ENCODE results near the gene CACNA2D1. TPM values are rescaled to one million over a fixed set of nuclear protein-coding genes. Genes with fewer than 3 reads are reported as not detected.
A peak's percentile ranks its signal among the peaks of the same experiment; 100 is the strongest.

CACNA2D1 gene
- total RNA-seq, 1 experiment from 2014 or later: 9.8 TPM

- TF ChIP-seq TCF7L2 (IDR thresholded peaks at IDR 0.05; ENCODE audit: low read depth, low read length): no peak
- TF ChIP-seq REST (IDR thresholded peaks at IDR 0.05; ENCODE audit: insufficient read depth in 1 of 2, low read depth in 2 of 2, low read length in 1 of 2): no peak
- peak overlapping the region; percentile 60 to 79 for H3K4me3 ChIP-seq (ENCODE audit: low read depth in 2 of 2, low read length in 2 of 2)
- DNase-seq (ENCODE audit: low read depth, low spot score) (peak; percentile 4), ATAC-seq (no peak)
- no peaks in the 10 kb centered on the region for H3K9me3 ChIP-seq (ENCODE audit: control insufficient read depth, insufficient read depth, low read depth, low read length)
- in situ Hi-C loops (cut with HindIII; ENCODE audit: low pct_unique_long_range_greater_than_20kb, low sequenced_read_pairs): no loop called here
- intact Hi-C loops (cut with micrococcal nuclease; ENCODE audit: unreplicated experiment): loop anchor here (10.0 kb wide), 1 partner anchor 133 kb away; no protein-coding TSS in a partner anchor
- no peaks in the 10 kb centered on the region for H3K36me3 ChIP-seq (ENCODE audit: control insufficient read depth, insufficient read depth, low read length)
- H3K27me3 ChIP-seq (ENCODE audit: control insufficient read depth, insufficient read depth, low read length): peaks cover 28% of the 10 kb centered on the region
- no peaks in the 10 kb centered on the region for H3K4me1 ChIP-seq (ENCODE audit: control insufficient read depth, insufficient read depth, low read length)
- CTCF ChIA-PET: no interaction called here
- POLR2A ChIA-PET: no interaction called here
- BruUV-seq (replicated peaks): TSS peak; percentile 58
- H3K27ac ChIP-seq (ENCODE audit: low read length): no peak overlapping the region
These were observed 1.7 kb downstream of the CACNA2D1 start for GRCh38 chr7:82441669-82442478.

GRCh38 chr7:82438521-82438920 is 5.1 kb downstream of the CACNA2D1 start:
- ChIA-PET CTCF (no interaction called here), POLR2A (no interaction called here)
- Histone ChIP-seq H3K27me3 (ENCODE audit: control insufficient read depth, insufficient read depth, low read length) (peaks cover 22% of the 10 kb centered on the region), H3K36me3 (ENCODE audit: control insufficient read depth, insufficient read depth, low read length) (no peaks in the 10 kb centered on the region), H3K4me1 (ENCODE audit: control insufficient read depth, insufficient read depth, low read length) (no peaks in the 10 kb centered on the region), H3K4me3 (ENCODE audit: low read depth in 2 of 2, low read length in 2 of 2) (no peak overlapping the region), H3K27ac (ENCODE audit: low read length) (no peak overlapping the region), H3K9me3 (ENCODE audit: control insufficient read depth, insufficient read depth, low read depth, low read length) (no peaks in the 10 kb centered on the region)
- no peak for TF ChIP-seq POLR2AphosphoS5 (IDR thresholded peaks at IDR 0.05; ENCODE audit: low read depth, low read length)
- TF ChIP-seq SIN3A (IDR thresholded peaks at IDR 0.05; ENCODE audit: borderline replicate concordance, insufficient read depth, low read depth, low read length): no peak
- no peak for TF ChIP-seq CTCF (IDR thresholded peaks at IDR 0.05)
- TF ChIP-seq REST (IDR thresholded peaks at IDR 0.05; ENCODE audit: insufficient read depth in 1 of 2, low read depth in 2 of 2, low read length in 1 of 2): no peak
- TF ChIP-seq TCF7L2 (IDR thresholded peaks at IDR 0.05; ENCODE audit: low read depth, low read length): no peak
- BruUV-seq (replicated peaks): no TSS peak
- in situ Hi-C loops (cut with HindIII; ENCODE audit: low pct_unique_long_range_greater_than_20kb, low sequenced_read_pairs) (no loop called here), intact Hi-C loops (cut with micrococcal nuclease; ENCODE audit: unreplicated experiment) (no loop called here)
- ATAC-seq: no peak
- DNase-seq (ENCODE audit: low read depth, low spot score): no peak
